Ishikawa (cell line): ENCODE data around the gene ATRNL1.

ENCODE experiments used
- CEBPB ChIP-seq: IDR thresholded peaks from 2 replicates; pipeline ENCODE4 v1.6.1; 2012
- CREB1 ChIP-seq: IDR thresholded peaks from 2 replicates; pipeline ENCODE4 v1.6.1; 2012; ENCODE audit warnings: low read depth
- EGR1 ChIP-seq: IDR thresholded peaks from 2 replicates; pipeline ENCODE4 v1.6.1; 2012
- EP300 ChIP-seq: IDR thresholded peaks from 2 replicates; pipeline ENCODE4 v1.6.1; 2012; ENCODE audit warnings: borderline replicate concordance
- FOXM1 ChIP-seq: IDR thresholded peaks from 2 replicates; pipeline ENCODE4 v1.6.1; 2012; ENCODE audit warnings: low read depth, borderline replicate concordance
- NFIC ChIP-seq: IDR thresholded peaks from 2 replicates; pipeline ENCODE4 v1.6.1; 2012
- RAD21 ChIP-seq: IDR thresholded peaks from 2 replicates; pipeline ENCODE4 v1.6.1; 2012; ENCODE audit warnings: low read depth
- REST ChIP-seq: IDR thresholded peaks from 2 replicates; pipeline ENCODE4 v1.6.1; 2012; ENCODE audit warnings: low read depth, mild to moderate bottlenecking
- TAF1 ChIP-seq: IDR thresholded peaks from 2 replicates; pipeline ENCODE4 v1.6.1; 2012; ENCODE audit warnings: low read depth, mild to moderate bottlenecking
- TCF12 ChIP-seq: IDR thresholded peaks from 2 replicates; pipeline ENCODE4 v1.6.1; 2012; ENCODE audit warnings: low read depth
- YY1 ChIP-seq: IDR thresholded peaks from 2 replicates; pipeline ENCODE4 v1.6.1; 2012; ENCODE audit warnings: low read depth
- ZBTB7A ChIP-seq: IDR thresholded peaks from 2 replicates; pipeline ENCODE4 v1.6.1; 2012; ENCODE audit warnings: low read depth
- TF ChIP-seq, protein P1 (sequence below): IDR thresholded peaks from 2 replicates; pipeline ENCODE4 v1.6.1; 2012

DNA sequence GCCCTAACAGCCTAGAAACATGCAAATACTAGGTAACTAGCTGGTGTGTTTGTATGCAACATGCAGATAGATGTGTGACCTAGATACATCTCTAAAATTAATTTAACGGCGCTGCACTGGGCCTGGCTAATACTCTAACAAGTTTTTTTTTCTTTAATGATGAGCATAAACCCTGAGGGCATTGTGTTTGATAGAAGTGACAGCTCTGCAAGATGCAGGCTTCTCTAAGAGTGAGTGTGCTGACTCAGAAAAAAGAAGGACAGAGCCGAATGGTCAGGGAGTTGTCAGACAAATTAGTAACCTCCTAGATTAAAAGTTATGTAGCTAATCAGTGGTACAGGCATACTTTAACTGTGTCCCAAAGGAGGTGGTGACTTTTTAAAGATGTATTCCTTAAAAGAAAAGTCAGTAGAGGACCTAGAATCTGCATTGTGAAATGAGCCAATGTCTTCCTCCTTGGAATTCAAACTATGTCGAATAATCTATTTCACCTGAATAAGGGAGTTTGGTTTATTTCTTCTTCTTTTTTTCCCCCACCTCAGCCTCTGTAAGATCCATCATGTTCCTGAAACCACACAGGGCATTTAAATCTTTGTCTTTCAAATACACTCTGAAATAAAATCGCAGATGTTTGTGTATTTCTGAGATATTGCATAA, 864.7 kb downstream of the ATRNL1 start:
- TF ChIP-seq, protein P1, sequence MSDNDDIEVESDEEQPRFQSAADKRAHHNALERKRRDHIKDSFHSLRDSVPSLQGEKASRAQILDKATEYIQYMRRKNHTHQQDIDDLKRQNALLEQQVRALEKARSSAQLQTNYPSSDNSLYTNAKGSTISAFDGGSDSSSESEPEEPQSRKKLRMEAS, result no peak
- TF ChIP-seq CEBPB (no peak), FOXM1 (no peak), TAF1 (no peak), YY1 (no peak), EP300 (no peak), EGR1 (no peak), REST (no peak), TCF12 (no peak), RAD21 (no peak), ZBTB7A (no peak), NFIC (no peak), CREB1 (no peak)
